ENCODE results near the gene ATG2B.

ATG2B gene

GRCh38 chr14:96240641-96241040, 122.5 kb downstream of the ATG2B start:
- Mint-ChIP-seq H3K4me3 (no peak overlapping the region), H3K9me3 (peaks cover 9% of the 10 kb centered on the region), H3K36me3 (ENCODE audit: low read depth) (no peaks in the 10 kb centered on the region), H3K27me3 (ENCODE audit: low read depth) (peaks cover 26% of the 10 kb centered on the region), H3K27ac (no peak overlapping the region), H3K4me1 (no peaks in the 10 kb centered on the region)
- TF ChIP-seq CTCF (IDR thresholded peaks at IDR 0.05; ENCODE audit: unreplicated experiment in 3 of 3): no peak

GRCh38 chr14:96239711-96240141, 123.4 kb downstream of the ATG2B start:
- peaks cover 28% of the 10 kb centered on the region for H3K27me3 Mint-ChIP-seq (ENCODE audit: low read depth)
- TF ChIP-seq CTCF (IDR thresholded peaks at IDR 0.05; ENCODE audit: unreplicated experiment in 3 of 3): no peak
- H3K4me1 Mint-ChIP-seq: peaks cover under 1% of the 10 kb centered on the region
- H3K4me3 Mint-ChIP-seq: no peak overlapping the region
- H3K9me3 Mint-ChIP-seq: peaks cover 3% of the 10 kb centered on the region
- H3K36me3 Mint-ChIP-seq (ENCODE audit: low read depth): no peaks in the 10 kb centered on the region
- H3K27ac Mint-ChIP-seq: no peak overlapping the region

- no peak overlapping the region for H3K4me3 Mint-ChIP-seq
- H3K27ac Mint-ChIP-seq: no peak overlapping the region
- peaks cover 5% of the 10 kb centered on the region for H3K4me1 Mint-ChIP-seq
- peaks cover 26% of the 10 kb centered on the region for H3K27me3 Mint-ChIP-seq (ENCODE audit: low read depth)
- no peaks in the 10 kb centered on the region for H3K36me3 Mint-ChIP-seq (ENCODE audit: low read depth)
- H3K9me3 Mint-ChIP-seq: peaks cover 3% of the 10 kb centered on the region
- no peak for TF ChIP-seq CTCF (IDR thresholded peaks at IDR 0.05; ENCODE audit: unreplicated experiment in 3 of 3)
These were observed 124.4 kb downstream of the ATG2B start for GRCh38 chr14:96238676-96239265.

GRCh38 chr14:96237641-96238040, 125.5 kb downstream of the ATG2B start:
- Mint-ChIP-seq H3K4me1 (peaks cover 9% of the 10 kb centered on the region), H3K9me3 (peaks cover 3% of the 10 kb centered on the region), H3K27ac (no peak overlapping the region), H3K27me3 (ENCODE audit: low read depth) (peaks cover 28% of the 10 kb centered on the region), H3K4me3 (no peak overlapping the region), H3K36me3 (ENCODE audit: low read depth) (no peaks in the 10 kb centered on the region)
- TF ChIP-seq CTCF (IDR thresholded peaks at IDR 0.05; ENCODE audit: unreplicated experiment in 3 of 3): no peak

DNA sequence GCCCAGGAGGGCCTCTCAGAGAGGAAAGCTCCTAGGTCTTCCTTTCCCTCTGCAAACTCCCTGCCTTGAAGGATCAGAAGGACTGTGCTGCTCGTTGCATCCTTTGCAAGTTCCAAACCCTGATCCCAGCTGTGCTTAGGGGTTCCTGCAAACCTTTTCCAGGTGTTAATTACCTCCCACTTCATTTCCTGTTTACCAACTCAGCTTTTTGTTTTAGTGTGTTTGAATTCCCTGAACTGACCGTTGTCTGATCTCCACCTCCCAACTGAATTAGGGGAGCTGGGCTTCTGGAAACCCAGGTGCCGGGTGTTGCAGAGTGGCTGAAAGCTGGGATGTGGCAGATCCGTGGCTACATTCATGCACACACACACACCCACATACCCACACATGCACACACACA, 127.7 kb downstream of the ATG2B start:
- H3K9me3 Mint-ChIP-seq: no peaks in the 10 kb centered on the region
- no peak overlapping the region for H3K27ac Mint-ChIP-seq
- no peak overlapping the region for H3K4me3 Mint-ChIP-seq
- peaks cover 20% of the 10 kb centered on the region for H3K27me3 Mint-ChIP-seq (ENCODE audit: low read depth)
- H3K4me1 Mint-ChIP-seq: peaks cover 15% of the 10 kb centered on the region
- H3K36me3 Mint-ChIP-seq (ENCODE audit: low read depth): no peaks in the 10 kb centered on the region
- TF ChIP-seq CTCF (IDR thresholded peaks at IDR 0.05; ENCODE audit: unreplicated experiment in 3 of 3): no peak

- H3K4me3 Mint-ChIP-seq: no peak overlapping the region
- peaks cover 9% of the 10 kb centered on the region for H3K27me3 Mint-ChIP-seq (ENCODE audit: low read depth)
- H3K4me1 Mint-ChIP-seq: peaks cover 15% of the 10 kb centered on the region
- no peaks in the 10 kb centered on the region for H3K9me3 Mint-ChIP-seq
- no peaks in the 10 kb centered on the region for H3K36me3 Mint-ChIP-seq (ENCODE audit: low read depth)
- TF ChIP-seq CTCF (IDR thresholded peaks at IDR 0.05; ENCODE audit: unreplicated experiment in 3 of 3): no peak
- H3K27ac Mint-ChIP-seq: no peak overlapping the region
These were observed 129.5 kb downstream of the ATG2B start for GRCh38 chr14:96233661-96234060.

Data from nephron (organoid).